ENCODE data around the gene CYB561A3.

- TF ChIP-seq POLR2AphosphoS5 (IDR thresholded peaks at IDR 0.05; ENCODE audit: borderline replicate concordance, low read depth, low read length) (no peak), EZH2 (IDR thresholded peaks at IDR 0.05) (no peak)
Measured at GRCh38 chr11:61378713-61379313, 17.1 kb upstream of the CYB561A3 start.
